SK-N-MC (cell line): ENCODE results near the gene SNX18.

ENCODE experiments used
- EZH2 ChIP-seq: fragments of 200-600 bp; sonication (generic); IDR thresholded peaks from one replicate; pipeline ENCODE4 v1.6.1; 2017; ENCODE audit warnings: antibody characterized with exemption
- FOXP2 ChIP-seq: optimal IDR thresholded peaks from 2 replicates; pipeline ENCODE3; 2011; ENCODE audit warnings: mild to moderate bottlenecking, moderate library complexity; ENCODE audit not compliant: insufficient read depth; ENCODE audit errors: extremely low read length, control extremely low read depth
- POLR2AphosphoS5 ChIP-seq: IDR thresholded peaks from 2 replicates; pipeline ENCODE4 v1.6.1; 2012; ENCODE audit warnings: mild to moderate bottlenecking, low read depth, low read length, borderline replicate concordance

- TF ChIP-seq EZH2 (no peak), POLR2AphosphoS5 (no peak), FOXP2 (no peak)
Observed at GRCh38 chr5:54561651-54562050, 44.1 kb downstream of the SNX18 start.
